Gastroesophageal sphincter (tissue), 3 donors: ENCODE results near the gene TTLL12.

Experiments
- POLR2A ChIP-seq, 2 donors: fragments of 450-650 bp; IDR thresholded peaks; one replicate each; pipeline ENCODE4 v1.6.1; 2017; ENCODE audit warnings: antibody characterized with exemption in 2 of 2, mild to moderate bottlenecking in 2 of 2, moderate library complexity in 1 of 2
- POLR2AphosphoS5 ChIP-seq: sonication (generic); formaldehyde crosslinking; IDR thresholded peaks from one replicate; pipeline ENCODE4 v1.6.1; 2017; ENCODE audit warnings: antibody characterized with exemption
- TF ChIP-seq, protein P1 (sequence below), 4 experiments: fragments of 200-600 bp in 2 of 4; fragments of 450-650 bp in 2 of 4; sonication (generic) in 1 of 4; IDR thresholded peaks; one replicate each; pipeline ENCODE4 v1.5.1; 2017 to 2019; ENCODE audit warnings: antibody characterized with exemption in 4 of 4, mild to moderate bottlenecking in 2 of 4, moderate library complexity in 2 of 4

DNA sequence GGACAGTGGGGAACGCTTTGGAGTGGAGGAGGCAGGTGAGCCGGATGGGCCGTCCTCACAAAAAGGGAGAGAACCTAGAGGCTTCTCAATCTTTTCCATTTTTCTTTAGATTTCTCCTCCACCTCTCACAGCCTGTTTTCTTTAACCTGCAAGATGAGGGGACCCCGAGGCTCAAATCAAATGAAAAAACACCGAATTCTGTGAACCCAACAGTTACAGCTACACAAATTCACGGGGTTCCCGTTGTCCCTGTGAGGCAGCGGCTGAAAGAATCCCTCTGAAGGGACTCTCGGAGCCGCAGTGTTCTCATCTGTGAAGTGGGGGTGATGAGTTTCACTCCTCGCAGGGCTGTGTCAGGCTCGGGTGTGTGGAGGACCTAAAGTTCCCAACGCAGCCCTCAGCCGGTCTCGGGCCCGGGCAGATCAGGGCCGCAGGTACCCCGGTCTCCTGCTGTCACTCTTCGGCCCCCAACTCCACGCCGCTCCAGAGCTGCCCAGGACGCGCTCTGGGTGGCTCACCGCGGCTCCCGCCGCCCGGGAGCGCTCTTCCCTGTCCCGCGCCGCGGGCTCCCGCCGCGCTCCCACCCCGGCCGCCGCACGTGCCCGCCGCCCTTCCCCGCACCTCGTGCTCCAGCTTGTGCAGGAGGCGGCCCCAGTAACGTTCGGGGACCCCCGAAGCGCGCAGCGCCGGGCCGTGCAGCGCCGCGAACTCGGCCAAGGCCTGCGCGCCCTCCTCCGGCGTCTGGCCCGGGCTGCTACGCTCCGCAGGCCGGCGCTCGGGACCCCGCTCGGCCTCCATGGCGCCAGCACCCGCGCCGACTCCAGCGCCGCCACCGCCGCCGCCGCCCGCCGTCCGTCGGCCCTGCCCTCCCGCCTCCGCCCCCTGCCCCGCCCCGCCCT, at the start of gene TTLL12:
- TF ChIP-seq POLR2A (IDR thresholded peaks at IDR 0.05) (peak; percentile 53 to 69), POLR2AphosphoS5 (no peak)
- TF ChIP-seq, protein P1, sequence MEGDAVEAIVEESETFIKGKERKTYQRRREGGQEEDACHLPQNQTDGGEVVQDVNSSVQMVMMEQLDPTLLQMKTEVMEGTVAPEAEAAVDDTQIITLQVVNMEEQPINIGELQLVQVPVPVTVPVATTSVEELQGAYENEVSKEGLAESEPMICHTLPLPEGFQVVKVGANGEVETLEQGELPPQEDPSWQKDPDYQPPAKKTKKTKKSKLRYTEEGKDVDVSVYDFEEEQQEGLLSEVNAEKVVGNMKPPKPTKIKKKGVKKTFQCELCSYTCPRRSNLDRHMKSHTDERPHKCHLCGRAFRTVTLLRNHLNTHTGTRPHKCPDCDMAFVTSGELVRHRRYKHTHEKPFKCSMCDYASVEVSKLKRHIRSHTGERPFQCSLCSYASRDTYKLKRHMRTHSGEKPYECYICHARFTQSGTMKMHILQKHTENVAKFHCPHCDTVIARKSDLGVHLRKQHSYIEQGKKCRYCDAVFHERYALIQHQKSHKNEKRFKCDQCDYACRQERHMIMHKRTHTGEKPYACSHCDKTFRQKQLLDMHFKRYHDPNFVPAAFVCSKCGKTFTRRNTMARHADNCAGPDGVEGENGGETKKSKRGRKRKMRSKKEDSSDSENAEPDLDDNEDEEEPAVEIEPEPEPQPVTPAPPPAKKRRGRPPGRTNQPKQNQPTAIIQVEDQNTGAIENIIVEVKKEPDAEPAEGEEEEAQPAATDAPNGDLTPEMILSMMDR (IDR thresholded peaks at IDR 0.05), result peak in 3 of 4 experiments; percentile 13 to 26 (median 14)
